HL-60 (cell line): ENCODE measurements around the gene CLDN2.

ENCODE experiments used
- DNase-seq, 2 experiments: peaks; one replicate each; pipeline ENCODE4 v3.0.0-alpha.2; 2010 to 2020; ENCODE audit warnings: low read depth in 1 of 2, low spot score in 1 of 2
- H3K27ac ChIP-seq: fragments of 250-450 bp; sonication (Bioruptor Pico); replicated peaks from 2 replicates; pipeline ENCODE4 v1.5.1; 2020; ENCODE audit warnings: mild to moderate bottlenecking, moderate library complexity
- H3K27me3 ChIP-seq: fragments of 250-450 bp; sonication (Bioruptor Pico); 2 replicates; pipeline ENCODE4 v1.5.1; 2021; ENCODE audit warnings: mild to moderate bottlenecking, moderate library complexity; ENCODE audit not compliant: insufficient read depth, poor library complexity, severe bottlenecking
- H3K4me3 ChIP-seq: replicated peaks from 2 replicates; pipeline ENCODE4 v1.5.1; 2011; ENCODE audit warnings: mild to moderate bottlenecking, control low read depth, low read length; ENCODE audit not compliant: insufficient read depth
- CTCF ChIP-seq: IDR thresholded peaks from one replicate; pipeline ENCODE4 v1.5.1; 2011; ENCODE audit warnings: low read length, control low read depth, inconsistent platforms; ENCODE audit not compliant: insufficient read depth
- GABPA ChIP-seq: IDR thresholded peaks from 2 replicates; pipeline ENCODE4 v1.6.1; 2012; ENCODE audit warnings: low read depth
- POLR2AphosphoS5 ChIP-seq: IDR thresholded peaks from 2 replicates; pipeline ENCODE4 v1.6.1; 2012; ENCODE audit warnings: low read depth
- REST ChIP-seq: IDR thresholded peaks from 2 replicates; pipeline ENCODE4 v1.6.1; 2012; ENCODE audit warnings: low read depth; ENCODE audit not compliant: insufficient replicate concordance
- SPI1 ChIP-seq: IDR thresholded peaks from 2 replicates; pipeline ENCODE4 v1.6.1; 2012; ENCODE audit warnings: low read depth, mild to moderate bottlenecking, borderline replicate concordance

Gene CLDN2

GRCh38 chrX:106948641-106949040 is 28.4 kb downstream of the CLDN2 start:
- no peak for TF ChIP-seq REST
- TF ChIP-seq SPI1 = no peak
- TF ChIP-seq POLR2AphosphoS5 = no peak
- TF ChIP-seq GABPA = no peak
- no peak for TF ChIP-seq CTCF
- Histone ChIP-seq H3K4me3 (no peak overlapping the region), H3K27me3 (no peaks in the 10 kb centered on the region), H3K27ac (no peak overlapping the region)
- no peak for DNase-seq

DNA sequence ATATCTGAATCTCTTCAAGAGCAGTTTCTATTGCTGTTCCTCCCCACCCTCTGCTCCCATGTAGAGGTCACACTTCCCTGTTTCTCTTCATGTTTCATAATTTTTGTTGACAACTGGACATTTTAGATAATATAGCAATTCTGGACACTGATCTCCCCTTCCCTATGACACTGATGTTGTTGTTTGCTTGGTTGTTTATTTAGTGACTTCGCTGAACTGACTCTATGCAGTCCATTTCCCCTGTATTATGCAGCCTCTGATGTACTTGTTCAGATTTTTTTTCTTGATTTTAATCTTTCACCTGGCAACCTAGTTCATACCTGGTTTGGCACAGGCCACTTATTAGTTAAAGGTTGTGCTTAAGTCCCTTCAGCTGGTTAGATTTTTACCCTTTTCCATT is 29.2 kb downstream of the CLDN2 start:
- TF ChIP-seq CTCF = no peak
- no peak for DNase-seq
- no peak overlapping the region for H3K27ac ChIP-seq
- H3K4me3 ChIP-seq = no peak overlapping the region
- H3K27me3 ChIP-seq = no peaks in the 10 kb centered on the region

GRCh38 chrX:106950381-106950780 is 30.2 kb downstream of the CLDN2 start:
- no peak for DNase-seq
- TF ChIP-seq CTCF (no peak), GABPA (no peak), POLR2AphosphoS5 (no peak), REST (no peak), SPI1 (no peak)
- no peak overlapping the region for H3K27ac ChIP-seq
- H3K4me3 ChIP-seq = no peak overlapping the region
- no peaks in the 10 kb centered on the region for H3K27me3 ChIP-seq

DNA sequence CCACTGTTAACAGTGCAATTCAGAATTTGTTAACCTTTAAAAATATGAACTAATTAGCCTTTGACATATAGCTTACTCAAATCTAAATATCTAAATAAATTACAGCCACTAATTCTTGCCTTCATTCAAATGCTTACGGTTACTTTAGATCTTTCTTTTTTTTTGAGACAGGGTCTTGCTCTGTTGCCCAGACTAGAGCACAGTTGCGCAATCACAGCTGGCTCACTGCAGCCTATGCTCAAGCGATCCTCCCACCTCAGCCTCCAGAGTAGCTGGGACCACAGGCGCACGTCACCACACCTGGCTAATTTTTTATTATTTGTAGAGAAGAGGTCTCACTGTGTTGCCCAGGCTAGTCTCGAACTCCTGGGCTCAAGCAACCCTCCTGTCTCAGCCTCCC is 31.0 kb downstream of the CLDN2 start:
- H3K27ac ChIP-seq = no peak overlapping the region
- H3K27me3 ChIP-seq = no peaks in the 10 kb centered on the region
- no peak for TF ChIP-seq REST
- TF ChIP-seq POLR2AphosphoS5 = no peak
- TF ChIP-seq GABPA = no peak
- no peak for TF ChIP-seq CTCF
- no peak for DNase-seq
- H3K4me3 ChIP-seq = no peak overlapping the region
